ENCODE results near the gene ADCY7.

The ADCY7 gene

GRCh38 chr16:50331570-50331969, 65.2 kb downstream of the ADCY7 start:
- no peak for TF ChIP-seq CTCF (IDR thresholded peaks at IDR 0.05; ENCODE audit: low read depth, low read length)
- no peak for TF ChIP-seq MYC (IDR thresholded peaks at IDR 0.05; ENCODE audit: low read depth, low read length)
- no peak for TF ChIP-seq MAX (IDR thresholded peaks at IDR 0.05; ENCODE audit: low read depth, low read length)
- TF ChIP-seq POLR2A (IDR thresholded peaks at IDR 0.05; ENCODE audit: extremely low read depth, insufficient read length): no peak

GRCh38 chr16:50332599-50332998, 66.2 kb downstream of the ADCY7 start:
- H3K4me3 ChIP-seq (ENCODE audit: low read depth, low read length): no peak overlapping the region
- DNase-seq (ENCODE audit: low read depth): no peak
- no peak for TF ChIP-seq MYC (IDR thresholded peaks at IDR 0.05; ENCODE audit: low read depth, low read length)
- TF ChIP-seq CTCF (IDR thresholded peaks at IDR 0.05; ENCODE audit: low read depth, low read length): no peak
- no peak for TF ChIP-seq POLR2A (IDR thresholded peaks at IDR 0.05; ENCODE audit: extremely low read depth, insufficient read length)
- TF ChIP-seq MAX (IDR thresholded peaks at IDR 0.05; ENCODE audit: low read depth, low read length): no peak

More at GRCh38 chr16:50331570-50331969, 65.2 kb downstream of the ADCY7 start:
- no peak overlapping the region for H3K4me3 ChIP-seq (ENCODE audit: low read depth, low read length)
- DNase-seq (ENCODE audit: low read depth): no peak

- no peak overlapping the region for H3K4me3 ChIP-seq (ENCODE audit: low read depth, low read length)
- no peak for DNase-seq (ENCODE audit: low read depth)
- TF ChIP-seq POLR2A (IDR thresholded peaks at IDR 0.05; ENCODE audit: extremely low read depth, insufficient read length) (no peak), MYC (IDR thresholded peaks at IDR 0.05; ENCODE audit: low read depth, low read length) (no peak), MAX (IDR thresholded peaks at IDR 0.05; ENCODE audit: low read depth, low read length) (no peak), CTCF (IDR thresholded peaks at IDR 0.05; ENCODE audit: low read depth, low read length) (no peak)
Observed at GRCh38 chr16:50334106-50334975, 68.0 kb downstream of the ADCY7 start.

GRCh38 chr16:50335196-50335958, 69.0 kb downstream of the ADCY7 start:
- TF ChIP-seq CTCF (IDR thresholded peaks at IDR 0.05; ENCODE audit: low read depth, low read length) (no peak), MAX (IDR thresholded peaks at IDR 0.05; ENCODE audit: low read depth, low read length) (no peak), MYC (IDR thresholded peaks at IDR 0.05; ENCODE audit: low read depth, low read length) (no peak), POLR2A (IDR thresholded peaks at IDR 0.05; ENCODE audit: extremely low read depth, insufficient read length) (no peak)
- DNase-seq (ENCODE audit: low read depth): no peak
- H3K4me3 ChIP-seq (ENCODE audit: low read depth, low read length): no peak overlapping the region

GRCh38 chr16:50336884-50337283, 70.5 kb downstream of the ADCY7 start:
- DNase-seq (ENCODE audit: low read depth): no peak
- no peak overlapping the region for H3K4me3 ChIP-seq (ENCODE audit: low read depth, low read length)
- TF ChIP-seq CTCF (IDR thresholded peaks at IDR 0.05; ENCODE audit: low read depth, low read length): no peak
- no peak for TF ChIP-seq MYC (IDR thresholded peaks at IDR 0.05; ENCODE audit: low read depth, low read length)
- no peak for TF ChIP-seq MAX (IDR thresholded peaks at IDR 0.05; ENCODE audit: low read depth, low read length)
- no peak for TF ChIP-seq POLR2A (IDR thresholded peaks at IDR 0.05; ENCODE audit: extremely low read depth, insufficient read length)
